ENCODE results near the gene CATSPERB.
"Not testable (repeated sequence)": the region's sequence is repeated elsewhere in the genome, so short reads cannot be mapped to it uniquely, and the experiment has no call there.

CATSPERB gene

DNA sequence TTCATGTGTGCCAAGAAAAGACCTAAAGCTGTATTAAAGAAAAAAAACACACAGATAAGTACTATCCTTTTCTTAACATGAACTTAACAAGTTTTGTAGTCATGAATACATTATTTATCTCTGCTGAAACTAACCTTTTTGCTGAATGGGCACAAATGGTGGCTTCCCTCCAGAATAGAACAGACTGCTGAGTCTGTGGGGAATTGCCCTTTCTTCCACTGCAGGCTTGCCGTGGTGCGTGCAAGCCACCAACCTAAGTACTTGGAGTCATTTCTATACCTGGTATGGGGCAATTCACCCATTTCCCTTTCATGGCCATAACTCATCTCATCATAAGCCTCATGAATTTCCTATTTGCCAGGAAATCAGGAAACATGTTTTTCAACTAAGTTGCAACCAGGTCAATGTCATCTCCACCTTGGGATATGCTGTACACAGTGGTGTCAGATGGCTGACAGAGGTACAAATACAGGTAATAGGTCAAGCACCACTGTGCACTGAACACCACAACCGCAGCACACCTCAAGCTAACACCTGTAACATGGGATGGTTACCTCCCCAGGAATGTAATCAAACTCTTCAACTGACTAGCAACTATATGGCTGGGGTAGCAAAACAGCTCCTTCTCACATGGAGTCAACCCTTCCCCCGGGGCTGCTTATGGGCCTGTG is 49.9 kb downstream of the CATSPERB start:
- no peak overlapping the region for H2AFZ ChIP-seq
- H3K27me3 ChIP-seq (ENCODE audit: control insufficient read depth, insufficient read depth, low read length), result no peaks in the 10 kb centered on the region
- H3K4me1 ChIP-seq, result no peaks in the 10 kb centered on the region
- TF ChIP-seq, protein P1, sequence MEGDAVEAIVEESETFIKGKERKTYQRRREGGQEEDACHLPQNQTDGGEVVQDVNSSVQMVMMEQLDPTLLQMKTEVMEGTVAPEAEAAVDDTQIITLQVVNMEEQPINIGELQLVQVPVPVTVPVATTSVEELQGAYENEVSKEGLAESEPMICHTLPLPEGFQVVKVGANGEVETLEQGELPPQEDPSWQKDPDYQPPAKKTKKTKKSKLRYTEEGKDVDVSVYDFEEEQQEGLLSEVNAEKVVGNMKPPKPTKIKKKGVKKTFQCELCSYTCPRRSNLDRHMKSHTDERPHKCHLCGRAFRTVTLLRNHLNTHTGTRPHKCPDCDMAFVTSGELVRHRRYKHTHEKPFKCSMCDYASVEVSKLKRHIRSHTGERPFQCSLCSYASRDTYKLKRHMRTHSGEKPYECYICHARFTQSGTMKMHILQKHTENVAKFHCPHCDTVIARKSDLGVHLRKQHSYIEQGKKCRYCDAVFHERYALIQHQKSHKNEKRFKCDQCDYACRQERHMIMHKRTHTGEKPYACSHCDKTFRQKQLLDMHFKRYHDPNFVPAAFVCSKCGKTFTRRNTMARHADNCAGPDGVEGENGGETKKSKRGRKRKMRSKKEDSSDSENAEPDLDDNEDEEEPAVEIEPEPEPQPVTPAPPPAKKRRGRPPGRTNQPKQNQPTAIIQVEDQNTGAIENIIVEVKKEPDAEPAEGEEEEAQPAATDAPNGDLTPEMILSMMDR (IDR thresholded peaks at IDR 0.05), result no peak
- H3K36me3 ChIP-seq (ENCODE audit: control insufficient read depth, insufficient read depth, low read length), result no peaks in the 10 kb centered on the region
- no peak overlapping the region for H3K9ac ChIP-seq
- H3K9me3 ChIP-seq (ENCODE audit: control insufficient read depth, low read length), result no peaks in the 10 kb centered on the region
- no peak overlapping the region for H3K27ac ChIP-seq
- H3K4me2 ChIP-seq (ENCODE audit: low read length), result no peak overlapping the region
- no peaks in the 10 kb centered on the region for H3K79me2 ChIP-seq
- H3K4me3 ChIP-seq (ENCODE audit: low read depth, low read length), result no peak overlapping the region

DNA sequence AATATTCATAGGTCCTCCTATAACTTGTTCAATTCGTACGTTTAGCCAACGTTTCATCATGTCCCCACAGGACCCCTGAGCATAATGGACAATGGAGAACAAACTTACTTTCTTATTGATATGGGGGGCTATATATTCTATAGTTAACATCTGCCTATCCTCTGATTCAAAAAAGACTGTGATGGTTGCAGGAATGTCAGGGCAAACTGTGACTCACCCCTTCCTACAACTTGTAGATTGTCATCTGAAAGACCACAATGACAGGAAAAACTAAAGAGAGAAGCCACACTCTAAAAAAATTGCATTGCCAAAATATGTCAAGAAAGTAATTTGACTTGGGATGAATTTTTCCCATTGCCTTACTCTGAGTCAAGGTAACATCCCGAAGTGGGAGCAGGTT is 50.8 kb downstream of the CATSPERB start:
- Histone ChIP-seq H3K36me3 (ENCODE audit: control insufficient read depth, insufficient read depth, low read length) (no peaks in the 10 kb centered on the region), H3K79me2 (no peaks in the 10 kb centered on the region), H3K4me1 (no peaks in the 10 kb centered on the region), H3K9me3 (ENCODE audit: control insufficient read depth, low read length) (no peaks in the 10 kb centered on the region), H3K4me3 (ENCODE audit: low read depth, low read length) (no peak overlapping the region), H3K9ac (no peak overlapping the region), H3K27ac (no peak overlapping the region), H2AFZ (no peak overlapping the region), H3K27me3 (ENCODE audit: control insufficient read depth, insufficient read depth, low read length) (no peaks in the 10 kb centered on the region), H3K4me2 (ENCODE audit: low read length) (no peak overlapping the region)
- TF ChIP-seq, protein P1 (IDR thresholded peaks at IDR 0.05), result no peak

DNA sequence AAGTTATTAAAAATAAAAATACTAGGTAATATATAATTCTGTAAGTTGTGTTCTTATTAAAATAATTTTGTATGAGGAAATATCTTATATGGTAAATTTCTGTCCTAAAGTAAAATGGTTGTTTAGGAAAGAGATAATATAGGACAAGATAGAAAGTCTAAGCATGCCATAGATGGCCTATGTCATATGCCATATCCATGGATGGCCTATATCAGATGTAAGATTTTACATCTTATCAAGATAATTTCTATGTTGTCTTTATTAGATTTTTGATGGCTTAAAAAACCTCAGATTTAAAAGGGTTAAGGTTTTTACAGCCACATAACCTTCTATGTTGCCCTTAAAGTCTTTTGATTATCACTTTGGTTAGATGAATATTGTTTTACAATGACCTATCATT is 52.6 kb downstream of the CATSPERB start:
- TF ChIP-seq, protein P1 (IDR thresholded peaks at IDR 0.05), result no peak
- Histone ChIP-seq H3K4me3 (ENCODE audit: low read depth, low read length) (no peak overlapping the region), H2AFZ (no peak overlapping the region), H3K36me3 (ENCODE audit: control insufficient read depth, insufficient read depth, low read length) (no peaks in the 10 kb centered on the region), H3K27ac (no peak overlapping the region), H3K9ac (no peak overlapping the region), H3K9me3 (ENCODE audit: control insufficient read depth, low read length) (no peaks in the 10 kb centered on the region), H3K27me3 (ENCODE audit: control insufficient read depth, insufficient read depth, low read length) (no peaks in the 10 kb centered on the region), H3K4me2 (ENCODE audit: low read length) (no peak overlapping the region), H3K79me2 (no peaks in the 10 kb centered on the region), H3K4me1 (no peaks in the 10 kb centered on the region)

DNA sequence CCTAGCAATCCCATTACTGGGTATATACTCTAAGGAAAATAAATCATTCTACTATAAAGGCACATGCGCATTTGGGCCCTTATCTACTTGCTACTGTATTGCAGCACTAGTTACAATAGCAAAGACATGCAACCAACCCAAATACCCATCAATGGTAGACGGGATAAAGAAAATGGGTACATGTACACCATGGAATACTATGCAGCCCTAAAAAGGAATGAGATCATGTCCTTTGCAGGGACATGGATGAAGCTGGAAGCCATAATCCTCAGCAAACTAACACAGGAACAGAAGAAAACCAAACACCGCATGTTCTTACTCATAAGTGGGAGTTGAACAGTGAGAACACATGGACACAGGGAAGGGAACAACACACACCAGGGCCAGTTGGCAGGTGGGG is 54.2 kb downstream of the CATSPERB start:
- H3K9ac ChIP-seq; H2AFZ ChIP-seq; H3K4me3 ChIP-seq (ENCODE audit: low read depth, low read length): not testable (repeated sequence)

GRCh38 chr14:91674911-91675310 is 57.0 kb downstream of the CATSPERB start:
- Histone ChIP-seq H3K9ac (no peak overlapping the region), H3K36me3 (ENCODE audit: control insufficient read depth, insufficient read depth, low read length) (no peaks in the 10 kb centered on the region), H3K9me3 (ENCODE audit: control insufficient read depth, low read length) (no peaks in the 10 kb centered on the region), H3K27ac (no peak overlapping the region), H3K27me3 (ENCODE audit: control insufficient read depth, insufficient read depth, low read length) (no peaks in the 10 kb centered on the region), H3K4me3 (ENCODE audit: low read depth, low read length) (no peak overlapping the region), H3K79me2 (no peaks in the 10 kb centered on the region), H3K4me2 (ENCODE audit: low read length) (no peak overlapping the region), H3K4me1 (no peaks in the 10 kb centered on the region), H2AFZ (no peak overlapping the region)
- TF ChIP-seq, protein P1 (IDR thresholded peaks at IDR 0.05), result no peak

More for the DNA sequence above, 54.2 kb downstream of the CATSPERB start:
- H3K4me2 ChIP-seq (ENCODE audit: low read length); H3K4me1 ChIP-seq; H3K27ac ChIP-seq; H3K79me2 ChIP-seq; H3K27me3 ChIP-seq (ENCODE audit: control insufficient read depth, insufficient read depth, low read length); H3K9me3 ChIP-seq (ENCODE audit: control insufficient read depth, low read length); H3K36me3 ChIP-seq (ENCODE audit: control insufficient read depth, insufficient read depth, low read length): not testable (repeated sequence)

Data from parathyroid adenoma (tissue), 2 donors.